Liver (tissue), 10 donors: ENCODE results near the gene FAM13B. TPM values are rescaled to one million over a fixed set of nuclear protein-coding genes. Genes with fewer than 3 reads are reported as not detected.
A peak's percentile ranks its signal among the peaks of the same experiment; 100 is the strongest.

Source experiments
- DNase-seq: peaks from one replicate; pipeline ENCODE4 v3.0.0-alpha.2; 2017; ENCODE audit warnings: low spot score
- H3K27ac ChIP-seq, 2 donors: one replicate each; pipeline ENCODE4 v1.7.0; 2013; ENCODE audit warnings: inconsistent platforms in 2 of 2, low read length in 2 of 2, control low read depth in 1 of 2, low read depth in 1 of 2, mild to moderate bottlenecking in 1 of 2
- H3K27me3 ChIP-seq, 4 donors: one replicate each; pipeline versions ENCODE4 v1.6.1 to v1.7.0; 2013; ENCODE audit warnings: low read length in 3 of 4, inconsistent platforms in 1 of 4, mild to moderate bottlenecking in 1 of 4, moderate library complexity in 1 of 4; ENCODE audit not compliant: control insufficient read depth in 4 of 4, insufficient read depth in 4 of 4
- H3K36me3 ChIP-seq, 4 donors: one replicate each; pipeline versions ENCODE4 v1.6.1 to v1.7.0; 2013; ENCODE audit warnings: low read length in 3 of 4, mild to moderate bottlenecking in 3 of 4, low read depth in 1 of 4, moderate library complexity in 1 of 4; ENCODE audit not compliant: control insufficient read depth in 4 of 4, insufficient read depth in 3 of 4
- H3K4me1 ChIP-seq, 4 donors: one replicate each; pipeline versions ENCODE4 v1.6.1 to v1.7.0; 2013; ENCODE audit warnings: low read length in 3 of 4, mild to moderate bottlenecking in 3 of 4, moderate library complexity in 1 of 4; ENCODE audit not compliant: control insufficient read depth in 4 of 4, insufficient read depth in 4 of 4
- H3K4me3 ChIP-seq, 3 donors: one replicate each; pipeline versions ENCODE4 v1.6.1 to v1.7.0; 2013; ENCODE audit warnings: low read length in 3 of 3, control low read depth in 1 of 3, low read depth in 1 of 3, mild to moderate bottlenecking in 1 of 3
- H3K9ac ChIP-seq, 2 donors: one replicate each; pipeline ENCODE4 v1.7.0; 2013; ENCODE audit warnings: low read length in 2 of 2, mild to moderate bottlenecking in 2 of 2, moderate library complexity in 2 of 2, control low read depth in 1 of 2, low read depth in 1 of 2
- H3K9me3 ChIP-seq, 4 donors: one replicate each; pipeline versions ENCODE4 v1.6.1 to v1.7.0; 2013; ENCODE audit warnings: low read length in 3 of 4; ENCODE audit not compliant: control insufficient read depth in 4 of 4
- EGR1 ChIP-seq, 2 donors: IDR thresholded peaks; 2 replicates each; pipeline ENCODE4 v1.6.1; 2016 to 2018; ENCODE audit warnings: antibody characterized with exemption in 2 of 2, low read depth in 2 of 2
- FOXA1 ChIP-seq: IDR thresholded peaks from 2 replicates; pipeline ENCODE4 v1.6.1; 2016; ENCODE audit warnings: antibody characterized with exemption
- FOXA2 ChIP-seq: IDR thresholded peaks from 2 replicates; pipeline ENCODE4 v1.6.1; 2016; ENCODE audit warnings: antibody characterized with exemption
- GABPA ChIP-seq, 2 donors: IDR thresholded peaks in 1 of 2; conservative IDR thresholded peaks in 1 of 2; 2 replicates each; pipeline ENCODE4 v1.6.1; 2016; ENCODE audit warnings: antibody characterized with exemption in 2 of 2, mild to moderate bottlenecking in 1 of 2, moderate library complexity in 1 of 2
- HNF4A ChIP-seq, 2 donors: conservative IDR thresholded peaks; 2 replicates each; pipeline ENCODE4 v1.6.1; 2016; ENCODE audit warnings: antibody characterized with exemption in 2 of 2, mild to moderate bottlenecking in 2 of 2
- HNF4G ChIP-seq: IDR thresholded peaks from 2 replicates; pipeline ENCODE4 v1.6.1; 2016; ENCODE audit warnings: antibody characterized with exemption
- JUND ChIP-seq, 2 donors: IDR thresholded peaks; 2 replicates each; pipeline ENCODE4 v1.6.1; 2016; ENCODE audit warnings: antibody characterized with exemption in 2 of 2
- NR2F2 ChIP-seq: IDR thresholded peaks from 2 replicates; pipeline ENCODE4 v1.6.1; 2016; ENCODE audit warnings: antibody characterized with exemption
- RXRA ChIP-seq, 2 donors: IDR thresholded peaks; 2 replicates each; pipeline ENCODE4 v1.6.1; 2017 to 2018; ENCODE audit warnings: antibody characterized with exemption in 2 of 2, mild to moderate bottlenecking in 1 of 2
- SP1 ChIP-seq: IDR thresholded peaks from 2 replicates; pipeline ENCODE4 v1.6.1; 2018; ENCODE audit warnings: antibody characterized with exemption, mild to moderate bottlenecking
- YY1 ChIP-seq: IDR thresholded peaks from 2 replicates; pipeline ENCODE4 v1.6.1; 2016; ENCODE audit warnings: antibody characterized with exemption, mild to moderate bottlenecking
- WGBS: extraction: QIAGEN DNeasy Blood & Tissue Kit; methylation state at CpG from one replicate; pipeline ENCODE4 v1.1.7; 2013; 5-methylcytosine and 5-hydroxymethylcytosine counted together
- polyA plus RNA-seq, 2 donors: library from polyadenylated mRNA; stranded (reverse) in 1 of 2; unstranded in 1 of 2; fragments of 200-250 nt in 1 of 2; fragments of >200 nt in 1 of 2; fragmentation: Nextera tagmentation in 1 of 2; extraction: Ambion mirVana in 1 of 2; gene quantifications; one replicate each; pipeline versions ENCODE4 v1.2.1 to v1.2.3, GENCODE V29; 2013 to 2015
- small RNA-seq: library from RNA; depleted of rRNA; stranded (forward); fragments of <200 nt; gene quantifications from one replicate; pipeline ENCODE3, GENCODE V24; 2014
- total RNA-seq, 2 donors: library from RNA; depleted of rRNA; stranded (reverse); fragments of >200 nt; gene quantifications; one replicate each; pipeline ENCODE4 v1.2.3, GENCODE V29; 2014
- TF ChIP-seq, protein P1 (sequence below): IDR thresholded peaks from 2 replicates; pipeline ENCODE4 v1.6.1; 2016; ENCODE audit warnings: antibody characterized with exemption, mild to moderate bottlenecking
- TF ChIP-seq, protein P2 (sequence below): IDR thresholded peaks from 2 replicates; pipeline ENCODE4 v1.6.1; 2016; ENCODE audit warnings: antibody characterized with exemption
- donor health status: healthy.
- donor health status: healthy.
- donor health status: healthy.
- donor health status: healthy.
- donor health status: healthy.

FAM13B gene
- total and polyA plus RNA-seq, 4 donors = 4.3 to 19.0 (median 10.8) TPM

DNA sequence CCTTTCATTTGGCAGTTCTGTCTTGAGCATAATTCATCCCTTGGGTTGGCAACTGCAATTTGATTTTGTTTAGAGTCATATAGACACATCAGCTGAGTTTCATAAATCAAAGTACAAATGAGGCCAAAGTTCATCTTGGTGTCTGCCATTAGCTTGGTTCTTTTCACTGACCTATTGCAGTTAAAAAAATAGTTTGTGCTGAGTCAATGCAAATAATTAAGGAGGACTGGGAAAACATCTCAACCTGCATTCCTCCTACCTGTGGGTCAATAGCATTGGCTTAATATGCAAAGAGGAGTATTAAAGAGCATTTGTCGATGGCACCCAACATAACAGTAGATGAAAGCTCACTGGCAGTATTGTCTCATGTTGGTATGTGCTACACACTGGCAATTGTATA lies 142.0 kb downstream of the FAM13B start:
- Histone ChIP-seq H3K9me3 (peaks cover 0 to 3% (median 0%) of the 10 kb centered on the region in 4 donors), H3K4me3 (no peak overlapping the region), H3K9ac (no peak overlapping the region), H3K27me3 (no peaks in the 10 kb centered on the region), H3K36me3 (no peaks in the 10 kb centered on the region), H3K27ac (no peak overlapping the region), H3K4me1 (peaks cover 0 to 2% (median 0%) of the 10 kb centered on the region in 4 donors)
- 77% methylated on average over 1 of the region's 1 CpG for WGBS
- TF ChIP-seq NR2F2 (no peak), FOXA2 (no peak), FOXA1 (no peak), HNF4A (conservative IDR thresholded peaks at IDR 0.05) (peak; percentile 11 to 31), SP1 (no peak), EGR1 (IDR thresholded peaks at IDR 0.05; ENCODE audit: low read depth in 2 of 2) (no peak)
- no peak for DNase-seq

DNA sequence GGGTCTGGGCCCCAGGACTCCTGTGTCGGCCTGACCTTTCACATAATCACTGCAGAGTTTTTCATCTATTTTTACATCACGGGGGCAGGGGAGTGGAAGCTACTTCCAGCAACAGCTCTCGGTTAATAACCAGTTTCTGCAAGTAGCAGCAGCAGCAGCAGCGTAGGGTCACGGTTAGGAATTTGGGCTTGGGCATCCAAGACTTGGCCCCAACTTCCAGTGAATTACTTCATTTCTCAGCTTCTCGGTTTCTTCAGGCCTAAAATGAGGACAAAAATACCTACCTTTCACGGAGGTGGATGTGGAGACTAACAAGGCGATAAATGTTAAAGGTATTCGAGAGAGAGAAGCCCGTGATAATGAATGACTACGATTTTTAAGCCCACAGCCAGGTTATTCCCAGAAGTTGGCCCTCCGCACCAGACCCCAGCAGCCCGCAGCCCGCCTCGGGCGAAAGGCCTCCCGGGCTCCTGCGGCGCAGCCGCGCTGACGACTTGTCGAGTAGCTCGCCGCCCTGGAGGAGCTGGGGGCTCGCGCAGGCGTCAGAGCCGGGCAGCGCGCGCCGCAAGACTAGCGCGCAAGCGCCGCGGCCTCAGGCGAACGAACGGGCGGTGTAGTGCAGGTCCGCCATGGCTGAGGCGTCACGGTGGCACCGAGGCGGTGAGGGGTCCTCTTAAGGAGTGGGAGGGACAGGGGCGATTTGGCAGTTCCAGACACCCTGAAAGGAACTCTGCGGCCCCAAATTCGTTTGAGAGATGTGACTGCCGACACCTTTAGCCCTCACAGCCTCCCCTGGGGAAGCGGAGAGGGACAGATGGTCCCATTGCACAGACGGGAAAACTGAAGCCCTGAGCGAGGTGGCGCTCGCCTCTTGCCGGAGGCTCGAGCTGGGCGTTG lies 143.8 kb downstream of the FAM13B start, which contains the start of gene PKD2L2:
Gene PKD2L2, plus strand, starts transcription at position 595 of the 897 bp plus-strand sequence. Its CDS starts 35 bp downstream, at position 630.
- Histone ChIP-seq H3K27ac (peak within 1 kb of the TSS; percentile 53 to 73), H3K4me1 (peaks cover 0 to 2% (median 0%) of the 10 kb centered on the region in 4 donors), H3K36me3 (no peaks in the 10 kb centered on the region), H3K9ac (peak within 1 kb of the TSS in 1 of 2 donors; percentile 73), H3K27me3 (no peaks in the 10 kb centered on the region), H3K9me3 (peaks cover 0 to 3% (median 0%) of the 10 kb centered on the region in 4 donors), H3K4me3 (peak within 1 kb of the TSS; percentile 24 to 63 (median 38))
- DNase-seq = peak; percentile 72
- TF ChIP-seq, protein P1, sequence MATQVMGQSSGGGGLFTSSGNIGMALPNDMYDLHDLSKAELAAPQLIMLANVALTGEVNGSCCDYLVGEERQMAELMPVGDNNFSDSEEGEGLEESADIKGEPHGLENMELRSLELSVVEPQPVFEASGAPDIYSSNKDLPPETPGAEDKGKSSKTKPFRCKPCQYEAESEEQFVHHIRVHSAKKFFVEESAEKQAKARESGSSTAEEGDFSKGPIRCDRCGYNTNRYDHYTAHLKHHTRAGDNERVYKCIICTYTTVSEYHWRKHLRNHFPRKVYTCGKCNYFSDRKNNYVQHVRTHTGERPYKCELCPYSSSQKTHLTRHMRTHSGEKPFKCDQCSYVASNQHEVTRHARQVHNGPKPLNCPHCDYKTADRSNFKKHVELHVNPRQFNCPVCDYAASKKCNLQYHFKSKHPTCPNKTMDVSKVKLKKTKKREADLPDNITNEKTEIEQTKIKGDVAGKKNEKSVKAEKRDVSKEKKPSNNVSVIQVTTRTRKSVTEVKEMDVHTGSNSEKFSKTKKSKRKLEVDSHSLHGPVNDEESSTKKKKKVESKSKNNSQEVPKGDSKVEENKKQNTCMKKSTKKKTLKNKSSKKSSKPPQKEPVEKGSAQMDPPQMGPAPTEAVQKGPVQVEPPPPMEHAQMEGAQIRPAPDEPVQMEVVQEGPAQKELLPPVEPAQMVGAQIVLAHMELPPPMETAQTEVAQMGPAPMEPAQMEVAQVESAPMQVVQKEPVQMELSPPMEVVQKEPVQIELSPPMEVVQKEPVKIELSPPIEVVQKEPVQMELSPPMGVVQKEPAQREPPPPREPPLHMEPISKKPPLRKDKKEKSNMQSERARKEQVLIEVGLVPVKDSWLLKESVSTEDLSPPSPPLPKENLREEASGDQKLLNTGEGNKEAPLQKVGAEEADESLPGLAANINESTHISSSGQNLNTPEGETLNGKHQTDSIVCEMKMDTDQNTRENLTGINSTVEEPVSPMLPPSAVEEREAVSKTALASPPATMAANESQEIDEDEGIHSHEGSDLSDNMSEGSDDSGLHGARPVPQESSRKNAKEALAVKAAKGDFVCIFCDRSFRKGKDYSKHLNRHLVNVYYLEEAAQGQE = no peak
- TF ChIP-seq RXRA (IDR thresholded peaks at IDR 0.05) (no peak), GABPA (IDR thresholded peaks at IDR 0.05 in 1 of 2, conservative IDR thresholded peaks at IDR 0.05 in 1 of 2) (no peak), JUND (IDR thresholded peaks at IDR 0.05) (no peak), HNF4G (no peak), YY1 (peak; percentile 38)
- TF ChIP-seq, protein P2, sequence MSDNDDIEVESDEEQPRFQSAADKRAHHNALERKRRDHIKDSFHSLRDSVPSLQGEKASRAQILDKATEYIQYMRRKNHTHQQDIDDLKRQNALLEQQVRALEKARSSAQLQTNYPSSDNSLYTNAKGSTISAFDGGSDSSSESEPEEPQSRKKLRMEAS = no peak
- WGBS = 29% methylated on average over 59 of the region's 59 CpGs

DNA sequence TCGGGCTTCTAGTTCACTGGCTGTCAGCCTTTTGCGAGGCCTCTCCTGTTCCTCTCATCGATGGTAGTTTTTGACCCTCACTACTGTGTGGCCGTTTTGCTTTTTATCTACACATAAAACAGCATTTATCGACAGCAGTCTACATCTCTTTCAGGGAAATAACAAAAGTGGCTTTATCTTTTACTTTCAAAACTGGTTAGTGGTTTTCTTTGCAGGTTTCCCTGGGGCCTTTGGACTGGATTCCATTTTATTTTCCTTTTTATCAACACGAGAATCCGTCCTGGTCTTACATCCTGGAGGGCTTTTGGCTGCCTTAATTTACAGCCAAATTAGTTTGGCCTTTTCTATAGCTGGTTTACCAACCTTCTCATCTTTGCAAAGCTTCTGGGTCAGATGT lies 144.4 kb downstream of the FAM13B start:
- DNase-seq = no peak

More for the DNA sequence above, 144.4 kb downstream of the FAM13B start:
- Histone ChIP-seq H3K36me3 (no peaks in the 10 kb centered on the region), H3K27me3 (no peaks in the 10 kb centered on the region), H3K4me3 (peak overlapping the region in 1 of 3 donors; percentile 38), H3K9ac (peak overlapping the region in 1 of 2 donors; percentile 73), H3K27ac (peak overlapping the region; percentile 11 to 73), H3K9me3 (peaks cover 0 to 3% (median 0%) of the 10 kb centered on the region in 4 donors), H3K4me1 (peaks cover 0 to 2% (median 0%) of the 10 kb centered on the region in 4 donors)
- WGBS = 66% methylated on average over 7 of the region's 7 CpGs
- no peak for TF ChIP-seq FOXA1

Small RNAs within 50 kb of the gene (small RNA-seq; reads per million reads assigned to genes)
- gene RNU6-1148P = not detected

Other genes starting within 250 kb of the FAM13B start
- 1 to 10 TPM in 1 of 2 donors, under 1 TPM in 1; 0.05 to 1.3 TPM for gene MYOT, start 165.2 kb downstream of the FAM13B start, total RNA-seq
- under 1 TPM; 0.32 to 0.36 TPM for gene MYOT, start 165.2 kb downstream of the FAM13B start, polyA plus RNA-seq
- under 1 TPM in 1 of 2 donors, not detected in 1; 0.08 TPM for gene PKD2L2, start 143.6 kb downstream of the FAM13B start, total RNA-seq
- gene PKD2L2, start 143.6 kb downstream of the FAM13B start, polyA plus RNA-seq = not detected
- not detected for gene WNT8A, start 51.0 kb upstream of the FAM13B start, total RNA-seq
- gene WNT8A, start 51.0 kb upstream of the FAM13B start, polyA plus RNA-seq = not detected
- under 1 TPM; 0.09 to 0.50 TPM for gene NME5, start 106.3 kb upstream of the FAM13B start, total RNA-seq
- 1 to 10 TPM in 1 of 2 donors, under 1 TPM in 1; 0.30 to 1.3 TPM for gene NME5, start 106.3 kb upstream of the FAM13B start, polyA plus RNA-seq
- 10 to 100 TPM; 30.7 to 34.5 TPM for gene BRD8, start 145.6 kb upstream of the FAM13B start, total RNA-seq
- gene BRD8, start 145.6 kb upstream of the FAM13B start, polyA plus RNA-seq = 10 to 100 TPM; 14.8 to 28.5 TPM
- gene KIF20A, start 146.0 kb upstream of the FAM13B start, total RNA-seq = 10 to 100 TPM in 1 of 2 donors, under 1 TPM in 1; 0.42 to 32.3 TPM
- gene KIF20A, start 146.0 kb upstream of the FAM13B start, polyA plus RNA-seq = 1 to 10 TPM in 1 of 2 donors, under 1 TPM in 1; 0.33 to 2.5 TPM
- 10 to 100 TPM; 15.7 to 23.8 TPM for gene CDC23, start 180.2 kb upstream of the FAM13B start, total RNA-seq
- 10 to 100 TPM; 10.5 to 12.6 TPM for gene CDC23, start 180.2 kb upstream of the FAM13B start, polyA plus RNA-seq
- 1 to 10 TPM in 1 of 2 donors, under 1 TPM in 1; 0.50 to 1.9 TPM for gene GFRA3, start 241.5 kb upstream of the FAM13B start, total RNA-seq
- under 1 TPM; 0.18 to 0.22 TPM for gene GFRA3, start 241.5 kb upstream of the FAM13B start, polyA plus RNA-seq